OCI-LY7 (cell line): ENCODE measurements around the gene NKAIN2.

Source experiments
- EZH2phosphoT487 ChIP-seq: fragments of 200-600 bp; sonication (generic); IDR thresholded peaks from 2 replicates; pipeline ENCODE4 v1.6.1; 2018; ENCODE audit warnings: low read depth, borderline replicate concordance, mild to moderate bottlenecking, mixed run types, antibody characterized with exemption, low read length, moderate library complexity, mixed read lengths
- TF ChIP-seq, protein P1 (sequence below): fragments of 200-600 bp; sonication (generic); conservative IDR thresholded peaks from 2 replicates; pipeline ENCODE4 v1.5.1; 2014; ENCODE audit warnings: mild to moderate bottlenecking, antibody characterized with exemption, low read length, moderate library complexity, mixed read lengths

DNA sequence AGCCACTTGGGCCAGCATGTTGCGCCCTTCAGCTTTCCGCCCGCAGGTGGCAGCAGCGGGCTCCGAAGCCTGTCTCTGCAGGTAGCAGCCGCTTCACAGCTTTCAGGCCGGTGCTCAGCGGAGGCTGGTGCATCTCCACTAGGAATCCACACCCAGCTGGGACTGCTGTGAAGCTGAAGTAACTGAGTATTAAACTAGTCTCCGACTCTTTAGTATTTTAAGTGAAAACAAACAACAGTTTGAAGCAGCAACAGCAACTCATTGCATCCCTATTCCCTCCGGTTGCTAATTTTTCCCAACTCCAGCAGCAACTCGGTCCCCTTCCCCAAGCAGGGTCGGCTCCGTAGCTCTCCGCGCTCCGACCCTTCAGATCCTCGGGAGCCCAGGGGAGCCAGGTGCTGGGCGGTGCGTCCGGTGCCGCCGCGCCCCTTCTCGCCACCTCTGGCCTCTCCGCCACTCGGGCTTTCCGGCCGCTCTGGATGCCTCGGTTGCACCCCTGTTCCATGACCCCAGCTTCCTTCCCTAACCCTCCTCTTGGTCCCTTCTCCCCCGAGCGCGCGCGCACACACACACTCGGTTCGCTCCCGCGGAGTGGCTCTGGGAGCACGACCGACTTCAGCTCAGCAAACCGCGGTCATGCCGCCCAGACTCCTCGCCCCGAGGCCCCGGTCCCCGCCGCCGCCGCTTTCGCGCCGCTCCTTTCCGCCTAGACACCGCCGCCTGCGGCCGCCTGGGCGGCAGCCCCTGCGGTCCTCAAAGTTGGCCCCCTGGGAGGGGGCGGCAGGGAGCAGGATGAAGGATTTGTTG is 765 bp upstream of the NKAIN2 start:
- TF ChIP-seq, protein P1, sequence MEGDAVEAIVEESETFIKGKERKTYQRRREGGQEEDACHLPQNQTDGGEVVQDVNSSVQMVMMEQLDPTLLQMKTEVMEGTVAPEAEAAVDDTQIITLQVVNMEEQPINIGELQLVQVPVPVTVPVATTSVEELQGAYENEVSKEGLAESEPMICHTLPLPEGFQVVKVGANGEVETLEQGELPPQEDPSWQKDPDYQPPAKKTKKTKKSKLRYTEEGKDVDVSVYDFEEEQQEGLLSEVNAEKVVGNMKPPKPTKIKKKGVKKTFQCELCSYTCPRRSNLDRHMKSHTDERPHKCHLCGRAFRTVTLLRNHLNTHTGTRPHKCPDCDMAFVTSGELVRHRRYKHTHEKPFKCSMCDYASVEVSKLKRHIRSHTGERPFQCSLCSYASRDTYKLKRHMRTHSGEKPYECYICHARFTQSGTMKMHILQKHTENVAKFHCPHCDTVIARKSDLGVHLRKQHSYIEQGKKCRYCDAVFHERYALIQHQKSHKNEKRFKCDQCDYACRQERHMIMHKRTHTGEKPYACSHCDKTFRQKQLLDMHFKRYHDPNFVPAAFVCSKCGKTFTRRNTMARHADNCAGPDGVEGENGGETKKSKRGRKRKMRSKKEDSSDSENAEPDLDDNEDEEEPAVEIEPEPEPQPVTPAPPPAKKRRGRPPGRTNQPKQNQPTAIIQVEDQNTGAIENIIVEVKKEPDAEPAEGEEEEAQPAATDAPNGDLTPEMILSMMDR = peak; percentile 89
- TF ChIP-seq EZH2phosphoT487 = no peak
